HCT116 (cell line): ENCODE results near the gene TNIP3. TPM values are rescaled to one million over a fixed set of nuclear protein-coding genes. Genes with fewer than 3 reads are reported as not detected.

Source experiments
- ATAC-seq: fragments of 200-7000 bp; cut with Tn5 transposase; 2 replicates; pipeline ENCODE4 v1.9.1; 2020; ENCODE audit warnings: mild to moderate bottlenecking, moderate library complexity
- BruUV-seq: library from RNA; stranded (reverse); fragments of 400-500 nt; replicated peaks from 2 replicates; lab custom pipeline; 2021; lab: Mats Ljungman, UMichigan
- CTCF ChIA-PET: fragments of 300-600 bp; sonication (Branson Sonifier 250); formaldehyde crosslinking; loops from one replicate; lab custom pipeline; 2021; ENCODE audit warnings: antibody characterized with exemption; lab: Charles Lee
- POLR2A ChIA-PET: fragments of 300-600, 350-600 bp; sonication (Branson Sonifier 250); formaldehyde crosslinking; loops from one replicate; lab custom pipeline; 2021; ENCODE audit warnings: antibody characterized with exemption; lab: Charles Lee
- RAD21 ChIA-PET, 2 experiments: fragments of 300-600 bp; sonication (Branson Sonifier 250); formaldehyde crosslinking; loops; one replicate each; lab custom pipeline; 2023; ENCODE audit warnings: low total read pairs in 2 of 2; ENCODE audit not compliant: uncharacterized antibody in 2 of 2, unreplicated experiment in 2 of 2, low non-redundant PET in 1 of 2; lab: Charles Lee
- DNase-seq: peaks from one replicate; pipeline ENCODE4 v3.0.0-alpha.2; 2010; ENCODE audit warnings: low read depth, low spot score
- H2AFZ ChIP-seq: fragments of 200-600 bp; shearing (Covaris generic), sonication (generic); 2 replicates; pipeline ENCODE4 v1.6.1; 2017; ENCODE audit warnings: low read depth, mixed run types, mixed read lengths, antibody characterized with exemption, low read length; ENCODE audit not compliant: poor library complexity, severe bottlenecking
- H3K27ac ChIP-seq: 2 replicates; pipeline ENCODE4 v1.5.1; 2012; ENCODE audit warnings: low read depth, low read length
- H3K27me3 ChIP-seq: fragments of 200-600 bp; sonication (generic); 2 replicates; pipeline ENCODE4 v1.6.1; 2016; ENCODE audit warnings: mixed run types, low read length, mixed read lengths; ENCODE audit not compliant: insufficient read depth
- H3K36me3 ChIP-seq, 2 experiments: fragments of 200-500 bp in 1 of 2; fragments of 200-600 bp in 1 of 2; sonication (Bioruptor generic) in 1 of 2; sonication (generic) in 1 of 2; 2 replicates each; pipeline versions ENCODE4 v1.5.1 to v1.6.1; 2014 to 2016; ENCODE audit warnings: low read length in 2 of 2, inconsistent platforms in 1 of 2, mixed read lengths in 1 of 2, mixed run types in 1 of 2; ENCODE audit not compliant: insufficient read depth in 2 of 2, control insufficient read depth in 1 of 2
- H3K4me1 ChIP-seq, 2 experiments: fragments of 200-600 bp in 1 of 2; sonication (generic) in 1 of 2; 2 replicates each; pipeline versions ENCODE4 v1.5.1 to v1.6.1; 2012 to 2017; ENCODE audit warnings: low read length in 2 of 2, inconsistent platforms in 1 of 2, mild to moderate bottlenecking in 1 of 2, mixed read lengths in 1 of 2, mixed run types in 1 of 2, moderate library complexity in 1 of 2; ENCODE audit not compliant: insufficient read depth in 2 of 2, control insufficient read depth in 1 of 2
- H3K4me2 ChIP-seq: fragments of 200-600 bp; sonication (generic); 2 replicates; pipeline ENCODE4 v1.6.1; 2017; ENCODE audit warnings: mixed run types, low read length, mixed read lengths
- H3K4me3 ChIP-seq, 2 experiments: fragments of 200-600 bp in 1 of 2; sonication (generic) in 1 of 2; replicated peaks in 1 of 2; 2 replicates each; pipeline ENCODE4 v1.5.1; 2011 to 2016; ENCODE audit warnings: low read length in 2 of 2, control low read depth in 1 of 2, low read depth in 1 of 2, mild to moderate bottlenecking in 1 of 2, mixed read lengths in 1 of 2, mixed run types in 1 of 2
- H3K79me2 ChIP-seq: fragments of 200-600 bp; sonication (generic); 2 replicates; pipeline ENCODE4 v1.6.1; 2017; ENCODE audit warnings: mild to moderate bottlenecking, mixed run types, low read length, moderate library complexity, mixed read lengths; ENCODE audit not compliant: insufficient read depth
- H3K9ac ChIP-seq: fragments of 200-600 bp; sonication (generic); 2 replicates; pipeline ENCODE4 v1.6.1; 2016; ENCODE audit warnings: low read length, mixed read lengths
- H3K9me2 ChIP-seq: fragments of 200-600 bp; sonication (generic), shearing (Covaris generic); 2 replicates; pipeline ENCODE4 v1.6.1; 2017; ENCODE audit warnings: mixed run types, mild to moderate bottlenecking, moderate library complexity; ENCODE audit not compliant: insufficient read depth
- H3K9me3 ChIP-seq, 2 experiments: fragments of 200-500 bp in 1 of 2; fragments of 200-600 bp in 1 of 2; sonication (Bioruptor generic) in 1 of 2; sonication (generic) in 1 of 2; 2 replicates each; pipeline ENCODE4 v1.6.1; 2014 to 2017; ENCODE audit warnings: low read length in 2 of 2, mixed read lengths in 2 of 2, inconsistent platforms in 1 of 2, low read depth in 1 of 2, mild to moderate bottlenecking in 1 of 2, mixed run types in 1 of 2, moderate library complexity in 1 of 2; ENCODE audit not compliant: control insufficient read depth in 1 of 2, insufficient read depth in 1 of 2
- H4K20me1 ChIP-seq: fragments of 200-600 bp; sonication (generic), shearing (Covaris generic); 2 replicates; pipeline ENCODE4 v1.6.1; 2017; ENCODE audit warnings: mixed run types, mild to moderate bottlenecking, moderate library complexity; ENCODE audit not compliant: insufficient read depth
- CBX3 ChIP-seq: IDR thresholded peaks from 2 replicates; pipeline ENCODE4 v1.6.1; 2012; ENCODE audit warnings: low read depth
- EGR1 ChIP-seq: IDR thresholded peaks from 2 replicates; pipeline ENCODE4 v1.6.1; 2012; ENCODE audit warnings: low read depth
- EZH2 ChIP-seq: fragments of 200-600 bp; sonication (generic); IDR thresholded peaks from 2 replicates; pipeline ENCODE4 v1.6.1; 2017; ENCODE audit warnings: antibody characterized with exemption, mixed run types
- EZH2phosphoT487 ChIP-seq: fragments of 200-600 bp; IDR thresholded peaks from 2 replicates; pipeline ENCODE4 v1.6.1; 2018; ENCODE audit warnings: antibody characterized with exemption, borderline replicate concordance
- FOSL1 ChIP-seq: IDR thresholded peaks from 2 replicates; pipeline ENCODE4 v1.6.1; 2012; ENCODE audit warnings: low read depth
- POLR2A ChIP-seq: IDR thresholded peaks from 2 replicates; pipeline ENCODE4 v1.7.0; 2011; ENCODE audit warnings: borderline replicate concordance; ENCODE audit not compliant: insufficient read depth, insufficient read length; ENCODE audit errors: extremely low read depth
- POLR2AphosphoS5 ChIP-seq: IDR thresholded peaks from 2 replicates; pipeline ENCODE4 v1.6.1; 2011; ENCODE audit warnings: mild to moderate bottlenecking, low read depth, low read length, moderate library complexity
- REST ChIP-seq: IDR thresholded peaks from 2 replicates; pipeline ENCODE4 v1.6.1; 2012; ENCODE audit warnings: low read depth
- SIN3A ChIP-seq: IDR thresholded peaks from 2 replicates; pipeline ENCODE4 v1.6.1; 2012; ENCODE audit warnings: low read depth
- SP1 ChIP-seq: IDR thresholded peaks from 2 replicates; pipeline ENCODE4 v1.6.1; 2012; ENCODE audit warnings: low read depth
- TCF7L2 ChIP-seq: IDR thresholded peaks from 2 replicates; pipeline ENCODE4 v1.7.0; 2011; ENCODE audit warnings: borderline replicate concordance, inconsistent platforms; ENCODE audit not compliant: insufficient read depth, insufficient read length; ENCODE audit errors: extremely low read depth
- intact Hi-C: fragments of 100-400 bp; cut with micrococcal nuclease; formaldehyde crosslinking; loops from 2 replicates; pipeline ENCODE4 v1.10.0; 2022
- total RNA-seq: library from RNA; stranded (reverse); gene quantifications from one replicate; pipeline ENCODE4 v1.2.1, GENCODE V29; 2021; ENCODE audit not compliant: unreplicated experiment

TNIP3 gene
- total RNA-seq, 1 experiment from 2014 or later, result not detected

GRCh38 chr4:121185960-121186359 lies 21.8 kb upstream of the TNIP3 start:
- no peaks in the 10 kb centered on the region for H3K9me3 ChIP-seq
- no peaks in the 10 kb centered on the region for H4K20me1 ChIP-seq
- no peaks in the 10 kb centered on the region for H3K4me1 ChIP-seq
- no peak overlapping the region for H3K4me2 ChIP-seq
- TF ChIP-seq TCF7L2, result no peak
- TF ChIP-seq EZH2phosphoT487, result no peak
- no peak for TF ChIP-seq EGR1
- TF ChIP-seq POLR2AphosphoS5, result no peak
- TF ChIP-seq SIN3A, result no peak
- TF ChIP-seq FOSL1, result no peak
- TF ChIP-seq SP1, result no peak
- no peak for TF ChIP-seq REST
- no peak for TF ChIP-seq CBX3
- TF ChIP-seq EZH2, result no peak
- TF ChIP-seq POLR2A, result no peak
- POLR2A ChIA-PET, result no interaction called here
- H3K36me3 ChIP-seq, result no peaks in the 10 kb centered on the region
- no peak for DNase-seq
- RAD21 ChIA-PET, result no interaction called here
- H3K27ac ChIP-seq, result no peak overlapping the region
- H3K4me3 ChIP-seq, result no peak overlapping the region
- ATAC-seq, result no peak
- BruUV-seq, result no TSS peak
- no peak overlapping the region for H3K9ac ChIP-seq
- CTCF ChIA-PET, result interaction anchor here (0.6 kb wide), 1 partner anchor 68 kb away, joined by 3 read pairs; no protein-coding TSS in a partner anchor
- H3K27me3 ChIP-seq, result no peaks in the 10 kb centered on the region
- no peaks in the 10 kb centered on the region for H3K79me2 ChIP-seq
- no peaks in the 10 kb centered on the region for H3K9me2 ChIP-seq
- H2AFZ ChIP-seq, result no peak overlapping the region
- intact Hi-C loops, result no loop called here
